Renal cortical epithelial cell (primary cell): ENCODE measurements around the gene ZFP2. TPM values are rescaled to one million over a fixed set of nuclear protein-coding genes. Genes with fewer than 3 reads are reported as not detected.

ENCODE experiments used
- DNase-seq: peaks from one replicate; pipeline ENCODE4 v3.0.0-alpha.2; 2011; ENCODE audit warnings: low read depth
- total RNA-seq: library from RNA; depleted of rRNA; stranded (reverse); fragments of >200 nt; gene quantifications from 2 replicates; pipeline ENCODE4 v1.2.3, GENCODE V29; 2014

The ZFP2 gene
- total RNA-seq, 1 donor from 2014 or later: 6.4 TPM

DNA sequence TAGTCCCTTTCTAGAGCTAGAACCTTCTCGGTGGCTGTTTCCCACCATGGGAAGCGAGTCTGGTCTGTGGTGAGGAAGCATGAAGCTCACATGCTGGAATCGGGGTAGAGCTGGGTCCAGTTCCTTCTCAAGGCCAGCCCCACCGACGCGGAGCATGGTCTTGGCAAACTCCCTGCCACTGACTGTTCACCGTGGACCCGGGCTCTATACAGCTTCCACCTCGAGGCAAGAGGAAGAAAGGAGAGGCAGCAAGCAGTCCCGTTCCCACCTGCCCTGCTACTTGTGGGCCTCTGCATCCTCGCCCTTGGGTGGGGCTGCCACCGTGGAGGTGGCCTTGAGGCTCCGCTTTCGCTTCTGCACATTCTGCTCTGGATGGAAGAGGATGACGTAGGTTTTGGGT is 85.7 kb downstream of the ZFP2 start:
- no peak for DNase-seq

Other genes starting within 250 kb of the ZFP2 start
- 6.3 and 15.0 TPM in 2 replicates for gene ZNF354A, start 165.3 kb upstream of the ZFP2 start, total RNA-seq
- 6.4 and 8.9 TPM in 2 replicates for gene ZNF354B, start 36.0 kb upstream of the ZFP2 start, total RNA-seq
- 0.69 and 4.4 TPM in 2 replicates for gene ZNF454, start 45.3 kb downstream of the ZFP2 start, total RNA-seq
- not detected in 2 replicates for gene GRM6, start 99.4 kb downstream of the ZFP2 start, total RNA-seq
- gene ZNF879, start 127.9 kb downstream of the ZFP2 start, total RNA-seq: 2.8 and 4.8 TPM in 2 replicates
- gene ZNF354C, start 164.5 kb downstream of the ZFP2 start, total RNA-seq: 3.8 and 7.1 TPM in 2 replicates